Uterus (tissue), 4 donors: ENCODE results near the gene PLCG1. TPM values are rescaled to one million over a fixed set of nuclear protein-coding genes. Genes with fewer than 3 reads are reported as not detected.
A peak's percentile ranks its signal among the peaks of the same experiment; 100 is the strongest.

Source experiments
- DNase-seq, 2 donors: peaks; one replicate each; pipeline ENCODE4 v3.0.0-alpha.2; 2019 to 2020
- H3K27ac ChIP-seq, 2 donors: fragments of 200-600 bp; sonication (generic); 1 replicate in 1 of 2; 2 replicates in 1 of 2; pipeline ENCODE4 v1.5.1; 2016 to 2018
- H3K27me3 ChIP-seq, 2 donors: fragments of 200-600 bp; sonication (generic); one replicate each; pipeline ENCODE4 v1.5.1; 2018 to 2019; ENCODE audit warnings: control low read depth in 1 of 2
- H3K36me3 ChIP-seq, 2 donors: fragments of 200-600 bp; sonication (generic); one replicate each; pipeline ENCODE4 v1.5.1; 2019; ENCODE audit warnings: control low read depth in 1 of 2
- H3K4me1 ChIP-seq, 2 donors: fragments of 200-600 bp; sonication (generic); one replicate each; pipeline ENCODE4 v1.5.1; 2018 to 2019; ENCODE audit warnings: control low read depth in 1 of 2
- H3K4me3 ChIP-seq, 2 donors: fragments of 200-600 bp; sonication (generic); 1 replicate in 1 of 2; 2 replicates in 1 of 2; pipeline ENCODE4 v1.5.1; 2018 to 2019; ENCODE audit warnings: mild to moderate bottlenecking in 1 of 2
- H3K9me3 ChIP-seq, 2 donors: fragments of 200-600 bp; sonication (generic); one replicate each; pipeline ENCODE4 v1.5.1; 2019; ENCODE audit warnings: control low read depth in 1 of 2
- CTCF ChIP-seq, 4 experiments: fragments of 200-600 bp in 2 of 4; fragments of 450-650 bp in 2 of 4; sonication (generic) in 2 of 4; IDR thresholded peaks; one replicate each; pipeline ENCODE4 v1.5.1; 2016 to 2019; ENCODE audit warnings: antibody characterized with exemption in 4 of 4, mild to moderate bottlenecking in 2 of 4, moderate library complexity in 1 of 4
- POLR2A ChIP-seq, 2 donors: fragments of 450-650 bp; IDR thresholded peaks; one replicate each; pipeline ENCODE4 v1.6.1; 2016; ENCODE audit warnings: antibody characterized with exemption in 2 of 2, mild to moderate bottlenecking in 1 of 2, moderate library complexity in 1 of 2
- intact Hi-C: fragments of 100-400 bp; cut with DNase I; formaldehyde crosslinking; loops from one replicate; pipeline ENCODE4 v1.15.1; 2023; ENCODE audit warnings: low total_unique reads
- total RNA-seq, 4 donors: library from RNA; depleted of rRNA in 3 of 4; stranded (reverse); fragments of >200 nt in 3 of 4; gene quantifications; one replicate each; pipeline versions ENCODE4 v1.1.0 to v1.2.4, GENCODE V29; 2014 to 2023
- donor health status: DM: yes; HTN: yes; CAD: no.

PLCG1 gene
- total RNA-seq, 4 donors from 2014 or later = 38.8 to 180 (median 138) TPM

GRCh38 chr20:41173791-41174341 lies 36.5 kb downstream of the PLCG1 start:
- intact Hi-C loops = loop anchor here (2.0 to 5.0 kb wide), 2 partner anchors 58 to 167 kb away; partner anchors contain the start of gene LPIN3
- TF ChIP-seq CTCF (IDR thresholded peaks at IDR 0.05) (no peak), POLR2A (IDR thresholded peaks at IDR 0.05) (no peak)
- H3K9me3 ChIP-seq = no peaks in the 10 kb centered on the region
- H3K27me3 ChIP-seq = no peaks in the 10 kb centered on the region
- H3K36me3 ChIP-seq = no peaks in the 10 kb centered on the region
- H3K4me1 ChIP-seq = peaks cover 0 to 18% of the 10 kb centered on the region in 2 donors
- no peak overlapping the region for H3K4me3 ChIP-seq
- H3K27ac ChIP-seq = peak overlapping the region; percentile 65 to 85
- peak; percentile 17 to 20 for DNase-seq

- no peaks in the 10 kb centered on the region for H3K9me3 ChIP-seq
- H3K4me1 ChIP-seq = peaks cover 0 to 21% of the 10 kb centered on the region in 2 donors
- peak overlapping the region; percentile 65 to 85 for H3K27ac ChIP-seq
- TF ChIP-seq POLR2A (IDR thresholded peaks at IDR 0.05) = no peak
- TF ChIP-seq CTCF (IDR thresholded peaks at IDR 0.05) = no peak
- no peak overlapping the region for H3K4me3 ChIP-seq
- DNase-seq = peak; percentile 11 to 14
- no peaks in the 10 kb centered on the region for H3K36me3 ChIP-seq
- no peaks in the 10 kb centered on the region for H3K27me3 ChIP-seq
- intact Hi-C loops = loop anchor here (5.0 kb wide), 1 partner anchor 58 kb away; no protein-coding TSS in a partner anchor
Observed at GRCh38 chr20:41174373-41174772, 37.0 kb downstream of the PLCG1 start.

GRCh38 chr20:41174782-41175181 lies 37.4 kb downstream of the PLCG1 start:
- intact Hi-C loops = loop anchor here (5.0 kb wide), 1 partner anchor 58 kb away; no protein-coding TSS in a partner anchor
- Histone ChIP-seq H3K4me1 (peaks cover 0 to 21% of the 10 kb centered on the region in 2 donors), H3K27ac (peak overlapping the region; percentile 65 to 85), H3K4me3 (no peak overlapping the region), H3K9me3 (no peaks in the 10 kb centered on the region), H3K27me3 (no peaks in the 10 kb centered on the region), H3K36me3 (no peaks in the 10 kb centered on the region)
- peak; percentile 10 to 11 for DNase-seq
- TF ChIP-seq CTCF (IDR thresholded peaks at IDR 0.05) = no peak
- TF ChIP-seq POLR2A (IDR thresholded peaks at IDR 0.05) = no peak

GRCh38 chr20:41175201-41175651 lies 37.9 kb downstream of the PLCG1 start:
- H3K4me1 ChIP-seq = peaks cover 0 to 21% of the 10 kb centered on the region in 2 donors
- no peak for TF ChIP-seq CTCF (IDR thresholded peaks at IDR 0.05)
- TF ChIP-seq POLR2A (IDR thresholded peaks at IDR 0.05) = no peak
- intact Hi-C loops = no loop called here
- no peak for DNase-seq
- H3K36me3 ChIP-seq = no peaks in the 10 kb centered on the region
- H3K27me3 ChIP-seq = no peaks in the 10 kb centered on the region
- H3K4me3 ChIP-seq = no peak overlapping the region
- no peaks in the 10 kb centered on the region for H3K9me3 ChIP-seq
- peak overlapping the region; percentile 65 to 85 for H3K27ac ChIP-seq

- Histone ChIP-seq H3K27me3 (no peaks in the 10 kb centered on the region), H3K4me1 (peaks cover 0 to 21% of the 10 kb centered on the region in 2 donors), H3K4me3 (no peak overlapping the region), H3K36me3 (no peaks in the 10 kb centered on the region), H3K27ac (peak overlapping the region; percentile 65 to 85), H3K9me3 (no peaks in the 10 kb centered on the region)
- intact Hi-C loops = no loop called here
- no peak for DNase-seq
- no peak for TF ChIP-seq POLR2A (IDR thresholded peaks at IDR 0.05)
- no peak for TF ChIP-seq CTCF (IDR thresholded peaks at IDR 0.05)
Observed at GRCh38 chr20:41175727-41176330, 38.5 kb downstream of the PLCG1 start.
